T-helper 1 cell treated with Interleukin-12 subunit alpha and Interleukin-12 subunit beta and Interleukin-4 antibody, amounts not matched to agents 30 ng/mL and 1 ng/mL, for 36 hours (primary cell): Measurements from ENCODE around the gene TBX18. TPM values are rescaled to one million over a fixed set of nuclear protein-coding genes. Genes with fewer than 3 reads are reported as not detected.

ENCODE experiments used
- intact Hi-C: fragments of 100-400 bp; cut with micrococcal nuclease; formaldehyde crosslinking; loops from one replicate; pipeline ENCODE4 v1.15.1; 2024
- total RNA-seq: library from RNA; stranded (reverse); gene quantifications from 2 replicates; pipeline ENCODE4 v1.2.3, GENCODE V29; 2022

The TBX18 gene
- not detected in 2 replicates for total RNA-seq

DNA sequence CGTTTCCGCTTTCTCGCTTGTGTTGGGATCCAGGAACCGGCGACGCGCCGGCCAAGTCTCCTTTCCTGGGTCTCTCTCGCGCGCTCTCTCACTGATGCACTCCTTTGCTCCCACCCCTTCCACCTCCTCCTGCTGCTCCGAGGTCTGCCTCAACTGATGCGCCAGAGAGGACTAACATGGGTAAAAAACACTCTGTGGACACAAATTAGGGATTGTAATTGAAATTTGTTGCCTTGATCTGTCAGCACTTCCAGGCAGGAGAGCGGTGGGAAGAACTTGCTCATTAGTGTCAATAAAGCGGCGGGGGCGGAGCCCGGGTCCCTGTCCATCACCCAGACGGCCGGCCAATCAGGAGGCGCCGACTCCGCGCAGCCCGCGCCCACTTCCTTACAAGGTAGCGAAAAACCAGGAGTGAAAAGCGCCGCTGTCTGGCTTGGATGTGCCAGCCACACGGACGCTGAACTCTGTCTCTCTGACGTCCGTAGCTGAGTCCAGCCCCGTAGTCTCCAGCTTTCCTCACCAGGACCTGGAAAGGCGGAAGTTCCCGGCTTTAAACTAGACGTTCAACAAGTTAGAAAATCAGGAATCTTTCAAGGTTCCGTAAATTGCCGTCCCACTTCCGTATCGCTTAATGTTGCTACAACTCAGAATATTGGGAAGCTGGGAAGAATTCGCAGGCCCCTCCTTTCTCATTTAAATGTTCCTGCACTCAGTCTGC is at the start of gene TBX18:
TBX18 (minus strand) TSS at position 267 of the 718 bp plus-strand sequence. CDS start 417 bp downstream, outside the sequence.
- intact Hi-C loops = loop anchor here (1.0 to 5.0 kb wide), 2 partner anchors 10 to 882 kb away; no protein-coding TSS in a partner anchor

DNA sequence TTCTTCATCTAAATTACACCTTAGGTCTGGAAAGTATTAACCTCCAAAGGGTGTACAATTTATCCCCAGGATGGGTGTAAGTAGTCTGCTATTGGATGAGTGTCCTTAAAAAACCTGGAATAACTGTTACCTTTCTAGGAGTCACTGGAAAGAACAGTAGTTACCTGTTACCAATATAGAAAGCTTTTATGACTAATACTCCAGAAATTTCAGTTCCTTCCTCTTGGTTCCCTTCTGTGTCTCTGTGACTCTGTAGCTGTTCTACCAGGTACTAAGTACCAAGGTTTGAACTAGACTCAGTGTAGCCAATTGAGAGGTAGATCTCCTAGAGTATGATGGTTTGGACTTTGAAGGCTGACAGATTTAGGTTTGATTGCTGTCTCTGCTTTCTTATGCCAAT is 47.0 kb upstream of the TBX18 start:
- intact Hi-C loops = no loop called here

- intact Hi-C loops = no loop called here
Measured at GRCh38 chr6:84809455-84809854, 45.1 kb upstream of the TBX18 start.

- intact Hi-C loops = no loop called here
Measured at GRCh38 chr6:84808491-84809061, 44.2 kb upstream of the TBX18 start.

GRCh38 chr6:84805145-84805544 is 40.7 kb upstream of the TBX18 start:
- intact Hi-C loops = no loop called here

- intact Hi-C loops = no loop called here
Measured at GRCh38 chr6:84804720-84805119, 40.3 kb upstream of the TBX18 start.

DNA sequence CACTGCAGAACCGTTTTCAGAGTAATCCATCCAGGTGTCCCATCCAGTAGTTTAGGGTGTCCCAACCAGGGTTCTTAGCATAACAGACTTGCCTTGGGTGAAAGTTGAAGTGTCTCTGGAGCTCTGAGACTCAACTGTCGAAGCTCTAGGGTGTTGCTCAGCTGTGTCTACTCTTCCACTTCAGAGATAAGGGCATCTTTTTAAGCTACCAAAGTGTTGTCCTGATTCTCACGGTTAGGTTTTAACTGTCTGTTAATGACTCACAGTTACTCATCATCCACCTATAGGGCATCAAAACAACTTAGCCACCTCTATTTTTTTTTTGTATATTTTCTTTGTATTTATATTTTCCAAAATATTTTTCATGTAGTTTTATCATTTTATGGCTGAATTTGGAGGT is 36.9 kb upstream of the TBX18 start:
- intact Hi-C loops = no loop called here

DNA sequence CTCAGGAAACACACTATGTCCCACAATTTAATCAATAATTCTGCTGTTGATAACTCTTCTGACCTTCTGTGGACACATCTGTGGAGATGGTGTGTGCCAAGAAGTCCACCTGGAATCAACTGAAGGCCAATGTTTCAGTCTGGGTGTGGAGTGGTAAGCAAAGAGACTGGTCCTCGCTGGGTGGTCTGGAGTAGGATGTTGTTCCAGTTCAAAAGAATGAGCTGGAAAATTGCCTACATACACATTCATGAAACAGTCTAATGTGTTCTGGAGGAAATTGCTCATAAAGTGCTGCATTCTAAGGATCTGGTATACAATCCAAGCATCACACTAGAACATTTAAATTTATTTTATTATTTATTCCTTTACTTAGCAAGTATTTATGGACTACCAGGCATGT is 33.9 kb upstream of the TBX18 start:
- intact Hi-C loops = no loop called here

DNA sequence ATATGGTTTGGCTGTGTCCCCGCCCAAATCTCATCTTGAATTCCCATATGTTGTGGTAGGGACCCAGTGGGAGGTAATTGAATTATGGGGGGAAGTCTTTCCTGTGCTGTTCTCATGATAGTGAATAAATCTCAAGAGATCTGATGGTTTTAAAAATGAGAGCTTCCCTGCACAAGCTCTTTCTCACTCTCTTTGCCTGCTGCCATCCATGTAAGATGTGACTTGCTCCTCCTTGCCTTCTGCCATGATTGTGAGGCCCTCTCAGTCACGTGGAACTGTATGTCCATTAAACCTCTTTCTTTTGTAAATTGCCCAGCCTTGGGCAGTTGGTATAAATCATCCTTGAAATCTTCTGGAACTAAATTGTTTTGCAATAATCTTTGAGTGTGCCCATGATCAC is 31.9 kb upstream of the TBX18 start:
- intact Hi-C loops = no loop called here

DNA sequence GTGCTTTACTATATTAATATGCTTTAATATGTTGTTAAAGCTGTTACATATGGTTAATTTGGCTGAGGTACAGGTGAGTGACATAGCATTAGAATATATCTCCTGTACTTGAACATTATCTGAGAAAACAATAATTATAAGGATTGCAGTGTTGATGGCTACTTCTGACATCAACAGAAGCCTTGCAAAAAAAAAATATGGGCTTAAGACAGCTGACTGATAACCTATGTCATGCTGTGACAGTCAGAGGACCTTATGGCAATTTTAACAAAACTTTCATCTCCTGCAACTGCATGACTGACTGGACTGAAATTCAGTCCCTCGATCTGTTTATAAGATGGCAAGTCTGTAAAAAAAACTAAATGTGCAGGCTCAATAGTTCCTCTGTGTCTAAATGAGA is 27.5 kb upstream of the TBX18 start:
- intact Hi-C loops = no loop called here

DNA sequence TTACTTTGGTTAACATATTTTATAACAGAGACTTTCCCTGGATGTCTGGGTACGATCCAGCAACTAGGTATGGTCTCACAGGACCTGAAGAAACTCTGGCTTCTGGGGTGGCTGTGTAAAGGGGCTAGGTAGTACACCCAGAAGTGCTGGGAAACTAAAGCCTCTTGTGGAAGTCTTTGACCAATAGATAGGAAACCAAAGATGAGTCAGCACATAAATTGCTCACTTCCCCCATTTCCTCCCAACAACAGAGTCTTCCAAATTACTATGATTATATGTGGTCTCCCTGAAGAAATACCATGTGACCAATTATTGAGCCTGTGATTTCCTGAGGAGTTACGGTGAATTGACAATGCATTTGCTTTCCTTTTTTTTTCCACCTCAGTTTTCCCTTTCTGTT is 26.8 kb upstream of the TBX18 start:
- intact Hi-C loops = no loop called here

DNA sequence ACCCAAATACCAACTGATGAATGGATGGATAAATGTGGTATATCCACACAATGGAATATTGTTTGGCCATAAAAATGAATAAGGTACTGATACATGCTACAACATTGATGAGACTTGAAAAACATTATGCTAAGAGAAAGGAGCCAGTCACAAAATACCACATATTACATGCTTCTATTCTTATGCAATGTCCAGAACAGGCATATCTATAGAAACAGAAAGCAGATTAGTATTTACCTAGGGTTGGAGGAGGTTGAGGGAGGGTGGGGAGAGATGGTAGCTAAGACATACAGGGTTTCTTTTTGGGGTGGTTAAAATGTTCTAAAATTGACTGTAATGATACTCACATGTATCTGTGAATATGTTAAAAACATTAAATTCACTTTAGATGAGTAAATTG is 24.8 kb upstream of the TBX18 start:
- intact Hi-C loops = no loop called here

DNA sequence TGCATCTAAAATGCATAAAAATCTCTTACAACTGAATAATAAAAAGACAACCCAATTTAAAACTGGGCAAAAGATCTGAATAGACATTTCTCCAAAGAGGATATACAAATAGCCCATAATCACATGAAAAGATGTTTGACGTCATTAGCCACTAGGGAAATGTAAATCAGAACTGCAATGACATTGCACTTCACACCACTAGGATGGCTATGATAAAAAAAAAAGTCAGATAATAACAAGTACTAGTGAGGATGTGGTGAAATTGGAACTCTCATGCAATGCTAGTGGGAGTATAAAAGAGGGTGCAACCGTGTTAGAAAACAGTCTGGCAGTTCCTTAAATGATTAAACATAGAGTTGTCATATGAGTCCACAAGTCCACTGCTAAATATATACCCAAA is 24.3 kb upstream of the TBX18 start:
- intact Hi-C loops = no loop called here

GRCh38 chr6:84785671-84786070 is 21.3 kb upstream of the TBX18 start:
- intact Hi-C loops = no loop called here

DNA sequence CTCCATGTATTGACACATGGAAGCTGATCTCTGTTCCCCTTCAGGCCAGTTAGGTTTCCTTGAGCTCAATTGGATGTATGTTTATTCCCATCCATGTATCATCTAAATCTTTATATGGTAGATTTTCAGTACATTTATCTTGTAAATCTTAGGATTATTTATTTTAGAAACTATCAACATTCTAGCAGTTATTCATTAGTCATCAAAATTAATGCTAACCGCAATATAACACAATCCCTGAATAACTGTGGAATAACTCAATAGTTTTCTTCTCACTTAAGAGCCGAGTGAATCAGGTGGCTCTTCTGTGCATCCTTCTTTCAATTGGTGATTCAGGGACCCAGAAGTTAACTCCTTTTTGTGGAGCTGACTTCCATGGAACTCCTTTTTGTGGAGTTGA is 15.5 kb upstream of the TBX18 start:
- intact Hi-C loops = no loop called here

- intact Hi-C loops = no loop called here
Measured at GRCh38 chr6:84779380-84779779, 15.0 kb upstream of the TBX18 start.

DNA sequence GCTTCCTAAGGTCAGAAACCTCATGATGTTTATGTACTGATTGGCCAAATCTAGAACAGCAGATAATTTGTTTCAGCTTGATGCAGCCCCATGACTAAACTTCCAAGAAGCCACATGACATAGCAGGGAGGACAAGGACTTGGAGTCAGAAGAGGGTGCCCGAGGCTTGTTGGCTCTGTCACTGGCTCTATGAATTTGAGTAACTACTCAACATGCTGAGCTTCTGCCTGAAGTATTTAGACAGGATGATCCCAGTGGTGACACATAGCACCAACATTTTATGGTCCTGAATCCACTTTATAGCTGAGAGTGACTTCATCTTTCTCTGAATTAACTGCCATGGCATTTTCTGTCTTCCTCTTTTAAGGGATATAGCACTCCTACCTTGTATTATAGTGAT is 13.5 kb upstream of the TBX18 start:
- intact Hi-C loops = no loop called here

- intact Hi-C loops = no loop called here
Measured at GRCh38 chr6:84776392-84776791, 12.0 kb upstream of the TBX18 start.

- intact Hi-C loops = loop anchor here (1.0 kb wide), 1 partner anchor 14 kb away; no protein-coding TSS in a partner anchor
Measured at GRCh38 chr6:84775751-84776150, 11.4 kb upstream of the TBX18 start.

GRCh38 chr6:84774985-84775284 is 10.5 kb upstream of the TBX18 start:
- intact Hi-C loops = loop anchor here (1.0 kb wide), 2 partner anchors 10 to 14 kb away; no protein-coding TSS in a partner anchor

DNA sequence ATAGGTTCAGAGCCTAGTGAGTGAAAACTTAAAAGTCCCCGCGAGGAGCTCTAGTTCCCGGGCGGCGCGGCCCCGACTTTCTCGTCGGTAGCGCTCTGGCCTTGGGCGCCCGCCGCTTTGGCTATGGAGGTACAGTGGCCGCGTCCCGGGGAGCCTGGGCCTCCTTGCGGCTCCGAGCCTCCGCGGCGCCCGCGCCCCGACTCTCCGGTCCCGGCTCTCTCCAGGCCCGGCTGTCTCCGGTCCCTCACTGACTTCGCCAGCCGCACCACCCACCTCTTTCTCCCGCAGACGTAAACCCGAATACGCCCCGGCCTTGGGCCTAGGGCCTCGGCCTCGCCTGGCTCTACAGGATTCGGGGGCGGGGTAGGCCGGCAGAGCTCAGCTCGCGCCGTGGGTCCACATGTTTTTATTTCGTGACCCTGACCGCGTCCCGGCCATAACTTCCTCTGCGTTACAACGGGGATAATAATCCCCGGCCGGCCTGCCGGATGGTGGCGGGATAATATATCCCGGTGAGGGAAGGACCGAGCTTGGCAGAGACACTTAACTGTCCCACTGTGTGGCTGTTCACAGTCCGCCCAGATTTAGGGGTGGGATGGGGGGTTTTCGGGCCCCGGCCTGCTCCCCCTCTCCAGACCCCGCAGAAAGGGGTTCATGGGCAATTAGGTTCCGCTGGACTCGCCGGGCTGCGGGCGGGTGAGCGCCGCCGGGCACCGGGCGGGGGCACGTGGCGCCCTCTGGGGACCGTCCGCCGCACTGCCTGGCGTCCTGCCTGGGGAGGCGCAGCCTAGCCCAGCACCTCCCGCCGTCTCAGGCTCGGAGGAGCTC is 10.0 kb upstream of the TBX18 start:
- intact Hi-C loops = loop anchor here (1.0 kb wide), 1 partner anchor 9 kb away; no protein-coding TSS in a partner anchor

GRCh38 chr6:84773431-84774156 is 9.2 kb upstream of the TBX18 start:
- intact Hi-C loops = loop anchor here (1.0 kb wide), 1 partner anchor 8 kb away; no protein-coding TSS in a partner anchor
